HepG2 (cell line): ENCODE results near the gene NUP107. TPM values are rescaled to one million over a fixed set of nuclear protein-coding genes. Genes with fewer than 3 reads are reported as not detected.

Experiments
- ATAC-seq: fragments of 200-7000 bp; cut with Tn5 transposase; 3 replicates; pipeline ENCODE4 v1.9.1; 2020; ENCODE audit warnings: mild to moderate bottlenecking, moderate library complexity
- BruUV-seq: library from RNA; stranded (reverse); fragments of 400-500 nt; replicated peaks from 2 replicates; lab custom pipeline; 2021; lab: Mats Ljungman, UMichigan
- CTCF ChIA-PET: fragments of 300-600 bp; formaldehyde crosslinking; extraction: SDS; loops from one replicate; lab custom pipeline; 2021; ENCODE audit warnings: low total read pairs, inconsistent platforms, low intra/inter-chr PET ratio; lab: Yijun Ruan, JAX
- POLR2A ChIA-PET: fragments of 350-600 bp; sonication (Branson Sonifier 250); formaldehyde crosslinking; loops from one replicate; lab custom pipeline; 2020; ENCODE audit warnings: antibody characterized with exemption, inconsistent platforms; lab: Yijun Ruan, JAX
- DNase-seq: peaks from one replicate; pipeline ENCODE4 v3.0.0-alpha.2; 2015; ENCODE audit warnings: low spot score
- FAIRE-seq: peaks from 3 replicates; lab custom pipeline; 2011; peaks lifted over from hg19 to GRCh38; lab: Jason Lieb, UNC
- H2AFZ ChIP-seq: one replicate; pipeline ENCODE4 v1.6.1; 2011; ENCODE audit warnings: low read length, inconsistent platforms
- H3K27ac ChIP-seq: fragments of 300-600 bp; 3 replicates; pipeline ENCODE4 v1.8.0; 2011; ENCODE audit warnings: mixed run types, mild to moderate bottlenecking, mixed read lengths, low read length, inconsistent platforms; ENCODE audit not compliant: insufficient read depth; ENCODE audit errors: extremely low read length
- H3K27me3 ChIP-seq, 2 experiments: fragments of 200-600 bp in 1 of 2; 2 replicates in 1 of 2; 3 replicates in 1 of 2; pipeline versions ENCODE4 v1.6.0 to v1.8.0; 2011; ENCODE audit warnings: low read length in 2 of 2, mild to moderate bottlenecking in 2 of 2, moderate library complexity in 2 of 2, inconsistent platforms in 1 of 2; ENCODE audit not compliant: insufficient read depth in 2 of 2, control insufficient read depth in 1 of 2
- H3K36me3 ChIP-seq, 2 experiments: fragments of 200-600 bp in 1 of 2; replicated peaks in 1 of 2; 2 replicates in 1 of 2; 3 replicates in 1 of 2; pipeline versions ENCODE4 v1.5.1 to v1.8.0; 2011; ENCODE audit warnings: low read length in 2 of 2, inconsistent platforms in 1 of 2; ENCODE audit not compliant: insufficient read depth in 2 of 2, control insufficient read depth in 1 of 2
- H3K4me1 ChIP-seq: 2 replicates; pipeline ENCODE4 v1.5.1; 2012; ENCODE audit warnings: low read length, inconsistent platforms; ENCODE audit not compliant: insufficient read depth
- H3K4me2 ChIP-seq: 2 replicates; pipeline ENCODE4 v1.6.0; 2011; ENCODE audit warnings: low read depth, low read length, inconsistent platforms
- H3K4me3 ChIP-seq, 3 experiments: fragments of 200-600 bp in 1 of 3; sonication (generic), shearing (Covaris generic) in 1 of 3; replicated peaks in 1 of 3; 2 replicates each; pipeline ENCODE4 v1.5.1; 2011 to 2016; ENCODE audit warnings: low read length in 3 of 3, inconsistent platforms in 2 of 3, low read depth in 2 of 3, mild to moderate bottlenecking in 2 of 3, control low read depth in 1 of 3, mixed read lengths in 1 of 3; ENCODE audit not compliant: insufficient read depth in 1 of 3
- H3K79me2 ChIP-seq: one replicate; pipeline ENCODE4 v1.6.1; 2011; ENCODE audit warnings: low read length, inconsistent platforms; ENCODE audit not compliant: insufficient read depth
- H3K9ac ChIP-seq: 2 replicates; pipeline ENCODE4 v1.6.0; 2011; ENCODE audit warnings: mild to moderate bottlenecking, low read depth, low read length, inconsistent platforms; ENCODE audit not compliant: insufficient read depth
- H3K9me3 ChIP-seq: 2 replicates; pipeline ENCODE4 v1.5.1; 2012; ENCODE audit warnings: mild to moderate bottlenecking, low read length
- H4K20me1 ChIP-seq: 2 replicates; pipeline ENCODE4 v1.6.0; 2011; ENCODE audit warnings: inconsistent platforms, mild to moderate bottlenecking, low read length, moderate library complexity; ENCODE audit not compliant: insufficient read depth
- ATAD3A ChIP-seq: sonication (generic); formaldehyde crosslinking; IDR thresholded peaks from 2 replicates; pipeline ENCODE4 v1.4.0; 2020; ENCODE audit warnings: missing genetic modification reagents
- ETS1 ChIP-seq: sonication (generic); formaldehyde crosslinking; IDR thresholded peaks from 2 replicates; pipeline ENCODE4 v1.4.0; 2020; ENCODE audit warnings: missing genetic modification reagents
- FOXK1 ChIP-seq: sonication (generic); formaldehyde crosslinking; IDR thresholded peaks from 2 replicates; pipeline ENCODE4 v1.4.0; 2020; ENCODE audit warnings: low read depth, missing genetic modification reagents, borderline replicate concordance
- HINFP ChIP-seq: sonication (generic); formaldehyde crosslinking; IDR thresholded peaks from 2 replicates; pipeline ENCODE4 v1.4.0; 2020; ENCODE audit warnings: low read depth, mild to moderate bottlenecking, missing genetic modification reagents
- HMG20A ChIP-seq: IDR thresholded peaks from 2 replicates; pipeline ENCODE4 v1.6.1; 2016; ENCODE audit warnings: borderline replicate concordance
- HNRNPK ChIP-seq: fragments of 200-400 bp; formaldehyde crosslinking; IDR thresholded peaks from 2 replicates; pipeline ENCODE4 v1.6.1; 2018; ENCODE audit warnings: low read length, low read depth, moderate library complexity, mild to moderate bottlenecking; ENCODE audit not compliant: poor library complexity, severe bottlenecking
- KLF13 ChIP-seq: sonication (generic); formaldehyde crosslinking; IDR thresholded peaks from 2 replicates; pipeline ENCODE4 v1.4.0; 2020; ENCODE audit warnings: mild to moderate bottlenecking, missing genetic modification reagents
- NPAS2 ChIP-seq: sonication (generic); formaldehyde crosslinking; IDR thresholded peaks from 2 replicates; pipeline ENCODE4 v1.8.0; 2022; ENCODE audit warnings: mild to moderate bottlenecking, missing genetic modification reagents, borderline replicate concordance
- PHF5A ChIP-seq: IDR thresholded peaks from one replicate; pipeline ENCODE4 v1.6.1; 2018; ENCODE audit warnings: low read depth, missing genetic modification reagents; ENCODE audit not compliant: unreplicated experiment
- REL ChIP-seq: sonication (generic); formaldehyde crosslinking; conservative IDR thresholded peaks from 2 replicates; pipeline ENCODE4 v1.8.0; 2022; ENCODE audit warnings: mild to moderate bottlenecking, missing genetic modification reagents, moderate library complexity
- SMYD3 ChIP-seq: sonication (generic); formaldehyde crosslinking; IDR thresholded peaks from 2 replicates; pipeline ENCODE4 v1.8.1; 2023; ENCODE audit warnings: mild to moderate bottlenecking, missing genetic modification reagents
- ZBTB14 ChIP-seq: sonication (generic); formaldehyde crosslinking; IDR thresholded peaks from 2 replicates; pipeline ENCODE4 v1.4.0; 2020; ENCODE audit warnings: missing genetic modification reagents
- ZNF33B ChIP-seq: sonication (generic); formaldehyde crosslinking; IDR thresholded peaks from 2 replicates; pipeline ENCODE4 v1.5.1; 2020; ENCODE audit warnings: mild to moderate bottlenecking, missing genetic modification reagents
- ZNF570 ChIP-seq: sonication (generic); formaldehyde crosslinking; IDR thresholded peaks from 2 replicates; pipeline ENCODE4 v1.4.0; 2020; ENCODE audit warnings: mild to moderate bottlenecking, missing genetic modification reagents, borderline replicate concordance
- ZNF615 ChIP-seq: sonication (generic); formaldehyde crosslinking; IDR thresholded peaks from 2 replicates; pipeline ENCODE4 v1.5.0; 2020; ENCODE audit warnings: mild to moderate bottlenecking, missing genetic modification reagents, borderline replicate concordance
- ZSCAN20 ChIP-seq: sonication (generic); formaldehyde crosslinking; IDR thresholded peaks from 2 replicates; pipeline ENCODE4 v1.4.0; 2020; ENCODE audit warnings: missing genetic modification reagents, mild to moderate bottlenecking, borderline replicate concordance
- WGBS: methylation state at CpG from one replicate; pipeline ENCODE4 v1.1.6; 2017; ENCODE audit warnings: low lambda C conversion rate; 5-methylcytosine and 5-hydroxymethylcytosine counted together
- in situ Hi-C: cut with HindIII; loops from 2 replicates; pipeline ENCODE4 v1.10.0; 2017; ENCODE audit warnings: low pct_unique_long_range_greater_than_20kb; ENCODE audit not compliant: extremely low pct_ligation_motif_present
- intact Hi-C: fragments of 100-400 bp; cut with micrococcal nuclease; formaldehyde crosslinking; loops from one replicate; pipeline ENCODE4 v1.10.0; 2022; ENCODE audit not compliant: unreplicated experiment
- polyA plus RNA-seq, 8 experiments: library from polyadenylated mRNA; depleted of rRNA in 3 of 8; stranded (reverse) in 7 of 8; unstranded in 1 of 8; fragments of >200 nt; fragmentation: Illumina TruSeq in 4 of 8; extraction: Trizol in 4 of 8; gene quantifications; 2 replicates each; pipeline versions ENCODE4 v1.2.1 to v1.2.3, GENCODE V29; 2011 to 2016; ENCODE audit warnings: low read depth in 4 of 8, missing spikeins in 1 of 8, mixed read lengths in 1 of 8; ENCODE audit not compliant: insufficient read depth in 1 of 8
- total RNA-seq, 5 experiments: library from RNA; depleted of rRNA; stranded (reverse); fragments of >200 nt; fragmentation: Illumina TruSeq; extraction: Trizol; gene quantifications; 2 replicates each; pipeline ENCODE4 v1.2.3, GENCODE V29; 2016; ENCODE audit warnings: low read depth in 1 of 5

Gene NUP107
- total and polyA plus RNA-seq, 2 of the 13 experiments (the other 11 are each of a cell fraction or from before 2014, with no cell fraction given), result 54.7 to 100 TPM

- WGBS, result 54% methylated on average over 4 of the region's 4 CpGs
- TF ChIP-seq KLF13 (CRISPR knock-in tag) (no peak), NPAS2 (CRISPR knock-in tag) (no peak)
- H3K27ac ChIP-seq, result no peak overlapping the region
- H2AFZ ChIP-seq, result no peak overlapping the region
- FAIRE-seq, result no peak
- in situ Hi-C loops, result no loop called here
- no peak overlapping the region for H3K4me2 ChIP-seq
- CTCF ChIA-PET, result no interaction called here
- H4K20me1 ChIP-seq, result no peaks in the 10 kb centered on the region; the same call in 1 of the 2 replicates
- POLR2A ChIA-PET, result no interaction called here
- no peak for ATAC-seq
- no peak for DNase-seq
- BruUV-seq, result no TSS peak
- H3K4me3 ChIP-seq, result no peak overlapping the region
- H3K79me2 ChIP-seq, result no peaks in the 10 kb centered on the region
- H3K36me3 ChIP-seq, result no peaks in the 10 kb centered on the region
- peaks cover 19% of the 10 kb centered on the region for H3K4me1 ChIP-seq
- H3K27me3 ChIP-seq, result no peaks in the 10 kb centered on the region
- H3K9me3 ChIP-seq, result no peaks in the 10 kb centered on the region
- no peak overlapping the region for H3K9ac ChIP-seq
- intact Hi-C loops, result no loop called here
These were observed 13.0 kb upstream of the NUP107 start for GRCh38 chr12:68673788-68674187.

- ATAC-seq, result no peak
- no peak for DNase-seq
- BruUV-seq, result no TSS peak
- intact Hi-C loops (no loop called here), in situ Hi-C loops (no loop called here)
- Histone ChIP-seq H4K20me1 (no peaks in the 10 kb centered on the region; the same call in 1 of the 2 replicates), H3K9me3 (no peaks in the 10 kb centered on the region), H3K27me3 (no peaks in the 10 kb centered on the region), H3K36me3 (no peaks in the 10 kb centered on the region), H2AFZ (no peak overlapping the region), H3K79me2 (no peaks in the 10 kb centered on the region), H3K4me2 (no peak overlapping the region), H3K4me1 (peaks cover 24% of the 10 kb centered on the region), H3K27ac (no peak overlapping the region), H3K4me3 (no peak overlapping the region), H3K9ac (no peak overlapping the region)
- ChIA-PET POLR2A (no interaction called here), CTCF (no interaction called here)
- no peak for FAIRE-seq
- TF ChIP-seq FOXK1 (CRISPR knock-in tag), result no peak
- TF ChIP-seq HNRNPK, result no peak
- no peak for TF ChIP-seq ZNF33B (CRISPR knock-in tag)
- TF ChIP-seq HMG20A, result no peak
- no peak for TF ChIP-seq REL
- TF ChIP-seq ATAD3A, result no peak
- no peak for TF ChIP-seq PHF5A
- TF ChIP-seq ZSCAN20, result no peak
- no peak for TF ChIP-seq SMYD3 (CRISPR knock-in tag)
- TF ChIP-seq ZNF615 (CRISPR knock-in tag), result no peak
- TF ChIP-seq ZBTB14 (CRISPR knock-in tag), result no peak
- TF ChIP-seq HINFP (CRISPR knock-in tag), result no peak
- no peak for TF ChIP-seq ETS1
- no peak for TF ChIP-seq ZNF570 (CRISPR knock-in tag)
These were observed 12.4 kb upstream of the NUP107 start for GRCh38 chr12:68674376-68674775.
